HepG2 (cell line): ENCODE results near the gene TSR1. TPM values are rescaled to one million over a fixed set of nuclear protein-coding genes. Genes with fewer than 3 reads are reported as not detected.

ENCODE experiments used
- ATF4 ChIP-seq, 2 experiments: fragments of 450-650 bp in 1 of 2; sonication (generic) in 1 of 2; formaldehyde crosslinking; IDR thresholded peaks; 2 replicates each; pipeline versions ENCODE4 v1.5.0 to v1.8.0; 2020 to 2022; ENCODE audit warnings: mild to moderate bottlenecking in 1 of 2, missing genetic modification reagents in 1 of 2
- CENPT ChIP-seq: sonication (generic); formaldehyde crosslinking; IDR thresholded peaks from 2 replicates; pipeline ENCODE4 v1.8.0; 2022; ENCODE audit warnings: low read depth, mild to moderate bottlenecking, moderate library complexity, missing genetic modification reagents
- ELF1 ChIP-seq: sonication (generic); formaldehyde crosslinking; IDR thresholded peaks from 2 replicates; pipeline ENCODE4 v1.4.0; 2020; ENCODE audit warnings: missing genetic modification reagents
- GZF1 ChIP-seq: sonication (generic); formaldehyde crosslinking; IDR thresholded peaks from 2 replicates; pipeline ENCODE4 v1.5.1; 2020; ENCODE audit warnings: mild to moderate bottlenecking, missing genetic modification reagents
- KAT7 ChIP-seq: IDR thresholded peaks from 2 replicates; pipeline ENCODE4 v1.6.1; 2018; ENCODE audit warnings: borderline replicate concordance, missing compliant biosample characterization
- KAT8 ChIP-seq: IDR thresholded peaks from 2 replicates; pipeline ENCODE4 v1.6.1; 2016; ENCODE audit warnings: missing genetic modification reagents, missing compliant biosample characterization
- NCOA1 ChIP-seq: sonication (generic); formaldehyde crosslinking; IDR thresholded peaks from 2 replicates; pipeline ENCODE4 v1.9.0; 2021; ENCODE audit warnings: missing genetic modification reagents
- PHF8 ChIP-seq: sonication (generic); formaldehyde crosslinking; IDR thresholded peaks from 2 replicates; pipeline ENCODE4 v1.5.0; 2020; ENCODE audit warnings: missing genetic modification reagents
- SIN3B ChIP-seq: fragments of 150-350 bp; IDR thresholded peaks from 2 replicates; pipeline ENCODE4 v1.6.1; 2014; ENCODE audit warnings: low read length
- SRSF9 ChIP-seq: fragments of 200-400 bp; formaldehyde crosslinking; IDR thresholded peaks from 2 replicates; pipeline ENCODE4 v1.6.1; 2018; ENCODE audit warnings: borderline replicate concordance, mild to moderate bottlenecking, low read depth, low read length; ENCODE audit not compliant: insufficient read depth, poor library complexity, severe bottlenecking
- THAP11 ChIP-seq: IDR thresholded peaks from 2 replicates; pipeline ENCODE4 v1.6.1; 2016; ENCODE audit warnings: missing biosample characterization, missing genetic modification reagents
- ZNF256 ChIP-seq: sonication (generic); formaldehyde crosslinking; conservative IDR thresholded peaks from 2 replicates; pipeline ENCODE4 v1.4.0; 2020; ENCODE audit warnings: missing genetic modification reagents
- ZNF407 ChIP-seq: sonication (generic); formaldehyde crosslinking; IDR thresholded peaks from one replicate; pipeline ENCODE4 v1.5.1; 2020; ENCODE audit warnings: mild to moderate bottlenecking, missing genetic modification reagents; ENCODE audit errors: not compliant biosample characterization
- ZNF597 ChIP-seq: sonication (generic); formaldehyde crosslinking; IDR thresholded peaks from 2 replicates; pipeline ENCODE4 v1.5.0; 2020; ENCODE audit warnings: missing genetic modification reagents
- polyA plus RNA-seq, 8 experiments: library from polyadenylated mRNA; depleted of rRNA in 3 of 8; stranded (reverse) in 7 of 8; unstranded in 1 of 8; fragments of >200 nt; fragmentation: Illumina TruSeq in 4 of 8; extraction: Trizol in 4 of 8; gene quantifications; 2 replicates each; pipeline versions ENCODE4 v1.2.1 to v1.2.3, GENCODE V29; 2011 to 2016; ENCODE audit warnings: low read depth in 4 of 8, missing spikeins in 1 of 8, mixed read lengths in 1 of 8; ENCODE audit not compliant: insufficient read depth in 1 of 8
- total RNA-seq, 5 experiments: library from RNA; depleted of rRNA; stranded (reverse); fragments of >200 nt; fragmentation: Illumina TruSeq; extraction: Trizol; gene quantifications; 2 replicates each; pipeline ENCODE4 v1.2.3, GENCODE V29; 2016; ENCODE audit warnings: low read depth in 1 of 5
- TF ChIP-seq, protein P1 (sequence below): IDR thresholded peaks from 2 replicates; pipeline ENCODE4 v1.4.0; 2020; ENCODE audit warnings: mild to moderate bottlenecking, missing genetic modification reagents

The TSR1 gene
- total and polyA plus RNA-seq, 2 of the 13 experiments (the other 11 are each of a cell fraction or from before 2014, with no cell fraction given): 7.1 to 65.8 TPM

DNA sequence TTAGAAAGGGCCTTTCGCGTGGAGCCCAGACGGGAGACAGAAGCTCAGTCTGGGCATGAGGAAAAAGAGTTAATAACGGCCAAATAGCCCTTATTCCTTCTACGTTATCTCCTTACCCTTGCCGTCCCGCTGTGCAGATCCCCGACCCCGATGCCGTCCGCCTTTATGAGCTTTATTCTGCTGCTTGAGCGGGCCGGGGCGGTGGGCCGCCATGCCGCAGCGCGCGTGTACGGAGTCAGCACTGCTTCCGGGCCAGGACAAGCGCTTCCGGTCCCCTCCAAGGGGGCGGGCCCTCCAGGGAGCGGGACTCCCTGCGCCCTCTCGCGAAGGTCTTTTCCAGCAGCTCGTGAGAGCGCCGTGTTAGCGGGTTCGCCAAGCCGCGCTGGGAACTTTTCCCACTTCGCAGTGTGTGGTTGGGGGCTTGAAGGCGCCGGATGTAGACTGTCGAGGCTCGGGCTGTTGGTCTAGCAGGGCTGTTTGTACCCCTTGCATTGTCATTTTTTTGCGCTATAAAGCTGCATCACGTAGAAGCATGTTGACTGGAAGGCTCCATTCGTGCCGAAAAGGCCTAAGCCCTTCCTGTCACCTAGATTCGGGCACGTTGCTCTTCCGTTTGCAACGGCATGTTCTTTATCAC, at the start of gene TSR1 (continued):
- TF ChIP-seq, protein P1, sequence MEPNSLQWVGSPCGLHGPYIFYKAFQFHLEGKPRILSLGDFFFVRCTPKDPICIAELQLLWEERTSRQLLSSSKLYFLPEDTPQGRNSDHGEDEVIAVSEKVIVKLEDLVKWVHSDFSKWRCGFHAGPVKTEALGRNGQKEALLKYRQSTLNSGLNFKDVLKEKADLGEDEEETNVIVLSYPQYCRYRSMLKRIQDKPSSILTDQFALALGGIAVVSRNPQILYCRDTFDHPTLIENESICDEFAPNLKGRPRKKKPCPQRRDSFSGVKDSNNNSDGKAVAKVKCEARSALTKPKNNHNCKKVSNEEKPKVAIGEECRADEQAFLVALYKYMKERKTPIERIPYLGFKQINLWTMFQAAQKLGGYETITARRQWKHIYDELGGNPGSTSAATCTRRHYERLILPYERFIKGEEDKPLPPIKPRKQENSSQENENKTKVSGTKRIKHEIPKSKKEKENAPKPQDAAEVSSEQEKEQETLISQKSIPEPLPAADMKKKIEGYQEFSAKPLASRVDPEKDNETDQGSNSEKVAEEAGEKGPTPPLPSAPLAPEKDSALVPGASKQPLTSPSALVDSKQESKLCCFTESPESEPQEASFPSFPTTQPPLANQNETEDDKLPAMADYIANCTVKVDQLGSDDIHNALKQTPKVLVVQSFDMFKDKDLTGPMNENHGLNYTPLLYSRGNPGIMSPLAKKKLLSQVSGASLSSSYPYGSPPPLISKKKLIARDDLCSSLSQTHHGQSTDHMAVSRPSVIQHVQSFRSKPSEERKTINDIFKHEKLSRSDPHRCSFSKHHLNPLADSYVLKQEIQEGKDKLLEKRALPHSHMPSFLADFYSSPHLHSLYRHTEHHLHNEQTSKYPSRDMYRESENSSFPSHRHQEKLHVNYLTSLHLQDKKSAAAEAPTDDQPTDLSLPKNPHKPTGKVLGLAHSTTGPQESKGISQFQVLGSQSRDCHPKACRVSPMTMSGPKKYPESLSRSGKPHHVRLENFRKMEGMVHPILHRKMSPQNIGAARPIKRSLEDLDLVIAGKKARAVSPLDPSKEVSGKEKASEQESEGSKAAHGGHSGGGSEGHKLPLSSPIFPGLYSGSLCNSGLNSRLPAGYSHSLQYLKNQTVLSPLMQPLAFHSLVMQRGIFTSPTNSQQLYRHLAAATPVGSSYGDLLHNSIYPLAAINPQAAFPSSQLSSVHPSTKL (CRISPR knock-in tag): 0 out of 2 replicates have a peak, but pooled peaks have one; percentile 20
- TF ChIP-seq PHF8: peak; percentile 96
- TF ChIP-seq GZF1 (CRISPR knock-in tag): no peak; the same call in 1 of the 2 replicates
- TF ChIP-seq KAT8: peak; percentile 96
- peak; percentile 74 for TF ChIP-seq ELF1 (CRISPR knock-in tag)
- no peak for TF ChIP-seq CENPT (CRISPR knock-in tag)
- TF ChIP-seq ZNF597 (CRISPR knock-in tag): no peak
- TF ChIP-seq KAT7: peak; percentile 41; the same call in 1 of the 2 replicates
- 0 out of 2 replicates have a peak, but pooled peaks have one; percentile 28 for TF ChIP-seq NCOA1 (CRISPR knock-in tag)
- TF ChIP-seq ZNF407 (CRISPR knock-in tag): peak; percentile 61
- peak; percentile 92 for TF ChIP-seq THAP11 (CRISPR knock-in tag)
- TF ChIP-seq SRSF9: no peak
- peak; percentile 97 for TF ChIP-seq SIN3B
- TF ChIP-seq ATF4 (CRISPR knock-in tag; IDR thresholded peaks at IDR 0.05): peak in 1 of 2 experiments; percentile 64; a peak in 2 of 4 replicates
- peak; percentile 87; the same call in 1 of the 2 replicates for TF ChIP-seq ZNF256 (CRISPR knock-in tag)
